Lower leg skin (tissue), 4 donors: ENCODE results near the gene URI1. TPM values are rescaled to one million over a fixed set of nuclear protein-coding genes. Genes with fewer than 3 reads are reported as not detected.

ENCODE experiments used
- DNase-seq, 2 donors: peaks; one replicate each; pipeline ENCODE4 v3.0.0-alpha.2; 2019; ENCODE audit warnings: low spot score in 2 of 2
- H3K4me3 ChIP-seq: fragments of 200-600 bp; sonication (generic); 2 replicates; pipeline ENCODE4 v1.5.1; 2017; ENCODE audit warnings: mild to moderate bottlenecking, low read depth; ENCODE audit not compliant: poor library complexity, severe bottlenecking
- CTCF ChIP-seq, 3 donors: fragments of 450-650 bp; IDR thresholded peaks; one replicate each; pipeline ENCODE4 v1.5.1; 2016; ENCODE audit warnings: antibody characterized with exemption in 3 of 3, mild to moderate bottlenecking in 3 of 3, moderate library complexity in 2 of 3
- POLR2A ChIP-seq, 2 donors: fragments of 450-650 bp; IDR thresholded peaks; one replicate each; pipeline ENCODE4 v1.6.1; 2016 to 2017; ENCODE audit warnings: antibody characterized with exemption in 2 of 2, mild to moderate bottlenecking in 1 of 2, moderate library complexity in 1 of 2
- WGBS, 2 donors: methylation state at CpG; one replicate each; pipeline ENCODE4 v1.1.5; 2018; 5-methylcytosine and 5-hydroxymethylcytosine counted together
- intact Hi-C: fragments of 100-400 bp; cut with DNase I; formaldehyde crosslinking; loops from one replicate; pipeline ENCODE4 v1.15.0; 2023; ENCODE audit warnings: low total_unique reads
- total RNA-seq, 4 donors: library from RNA; depleted of rRNA; stranded (reverse); fragments of >200 nt; gene quantifications; one replicate each; pipeline ENCODE4 v1.1.0, GENCODE V29; 2016

Gene URI1
- total RNA-seq, 4 donors from 2014 or later = 36.6 to 66.0 (median 53.9) TPM

- intact Hi-C loops = no loop called here
- DNase-seq = no peak
Observed at GRCh38 chr19:29934781-29935180, 7.3 kb upstream of the URI1 start.

DNA sequence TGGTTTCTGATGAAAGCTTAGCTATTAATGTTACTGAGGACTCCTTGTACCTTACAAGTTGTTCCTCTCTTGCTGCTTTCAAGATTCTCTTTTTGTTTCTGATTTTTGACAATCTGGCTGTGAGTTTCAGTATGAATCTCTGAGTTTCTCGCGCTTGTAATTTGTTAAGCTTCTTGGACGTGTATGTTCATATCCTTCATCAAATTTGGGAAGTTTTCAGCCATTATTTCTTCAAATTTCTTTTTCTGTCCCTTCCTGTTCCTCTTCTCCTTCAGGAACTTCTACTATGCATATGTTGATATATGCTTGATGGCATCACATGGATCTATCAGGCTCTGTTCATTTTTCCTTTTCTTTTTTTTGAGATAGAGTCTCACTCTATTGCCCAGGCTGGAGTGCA, 5.6 kb upstream of the URI1 start:
- intact Hi-C loops = no loop called here
- 96 to 98% methylated on average over 3 of the region's 3 CpGs for WGBS, 2 donors
- no peak for TF ChIP-seq CTCF (IDR thresholded peaks at IDR 0.05)
- no peak for DNase-seq
- H3K4me3 ChIP-seq = no peak overlapping the region

More at GRCh38 chr19:29934781-29935180, 7.3 kb upstream of the URI1 start:
- H3K4me3 ChIP-seq = no peak overlapping the region
- 94 to 97% methylated on average over 1 of the region's 1 CpG for WGBS, 2 donors
- no peak for TF ChIP-seq POLR2A (IDR thresholded peaks at IDR 0.05)
- TF ChIP-seq CTCF (IDR thresholded peaks at IDR 0.05) = no peak

DNA sequence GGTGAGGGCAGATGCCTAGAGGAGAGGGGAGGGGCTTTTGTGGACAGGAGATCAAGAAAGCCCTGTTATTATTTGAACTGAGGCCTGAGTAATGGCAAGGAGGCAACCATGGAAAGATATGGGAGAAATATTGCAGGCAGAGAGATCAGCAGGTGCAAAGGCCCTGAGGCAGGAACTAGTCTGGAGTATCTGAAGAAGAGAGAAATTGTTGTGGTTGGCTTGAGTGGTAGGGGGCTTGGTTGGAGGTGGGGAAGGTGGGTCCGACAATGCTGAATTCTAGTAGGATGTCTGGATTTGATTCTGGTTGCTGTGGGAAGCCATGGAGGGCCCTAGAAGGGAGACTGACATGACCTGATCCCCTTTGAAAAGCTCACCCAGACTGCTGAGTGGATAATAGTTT, 2.4 kb upstream of the URI1 start:
- WGBS, 2 donors = 90 to 92% methylated on average over 1 of the region's 1 CpG
- TF ChIP-seq CTCF (IDR thresholded peaks at IDR 0.05) (no peak), POLR2A (IDR thresholded peaks at IDR 0.05) (no peak)
- no peak overlapping the region for H3K4me3 ChIP-seq
- DNase-seq = no peak
- intact Hi-C loops = no loop called here

DNA sequence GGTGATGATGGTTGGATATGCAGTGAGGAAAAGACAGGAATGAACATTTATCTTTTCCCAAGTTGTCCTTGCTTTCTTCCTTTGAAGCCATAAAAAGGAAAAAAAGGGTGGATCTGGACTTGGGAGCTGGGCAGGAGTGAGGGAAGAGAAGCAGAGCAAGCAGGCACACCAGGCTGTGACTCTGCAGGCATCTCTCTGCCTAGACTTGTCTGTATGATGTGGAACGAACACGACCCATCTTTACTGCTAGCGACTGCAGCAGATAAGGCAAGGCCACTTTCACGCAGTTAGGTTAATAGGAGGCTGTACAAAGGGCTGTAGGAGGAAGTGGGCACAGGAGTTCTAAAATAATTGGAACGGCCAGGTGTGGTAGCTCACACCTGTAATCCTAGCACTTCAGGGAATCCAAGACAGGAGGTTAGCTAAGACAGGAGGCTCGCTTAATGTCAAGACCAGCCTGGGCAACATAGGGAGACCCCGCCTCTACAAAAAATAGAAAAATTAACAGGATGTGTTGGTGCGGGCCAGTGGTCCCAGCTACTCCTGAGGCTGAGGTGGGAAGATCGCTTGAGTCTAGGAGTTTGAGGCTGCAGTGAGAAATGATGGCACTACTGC, 961 bp upstream of the URI1 start:
- TF ChIP-seq POLR2A (IDR thresholded peaks at IDR 0.05) = no peak
- no peak overlapping the region for H3K4me3 ChIP-seq
- intact Hi-C loops = no loop called here
- 66 to 81% methylated on average over 9 of the region's 9 CpGs for WGBS, 2 donors
- no peak for DNase-seq

DNA sequence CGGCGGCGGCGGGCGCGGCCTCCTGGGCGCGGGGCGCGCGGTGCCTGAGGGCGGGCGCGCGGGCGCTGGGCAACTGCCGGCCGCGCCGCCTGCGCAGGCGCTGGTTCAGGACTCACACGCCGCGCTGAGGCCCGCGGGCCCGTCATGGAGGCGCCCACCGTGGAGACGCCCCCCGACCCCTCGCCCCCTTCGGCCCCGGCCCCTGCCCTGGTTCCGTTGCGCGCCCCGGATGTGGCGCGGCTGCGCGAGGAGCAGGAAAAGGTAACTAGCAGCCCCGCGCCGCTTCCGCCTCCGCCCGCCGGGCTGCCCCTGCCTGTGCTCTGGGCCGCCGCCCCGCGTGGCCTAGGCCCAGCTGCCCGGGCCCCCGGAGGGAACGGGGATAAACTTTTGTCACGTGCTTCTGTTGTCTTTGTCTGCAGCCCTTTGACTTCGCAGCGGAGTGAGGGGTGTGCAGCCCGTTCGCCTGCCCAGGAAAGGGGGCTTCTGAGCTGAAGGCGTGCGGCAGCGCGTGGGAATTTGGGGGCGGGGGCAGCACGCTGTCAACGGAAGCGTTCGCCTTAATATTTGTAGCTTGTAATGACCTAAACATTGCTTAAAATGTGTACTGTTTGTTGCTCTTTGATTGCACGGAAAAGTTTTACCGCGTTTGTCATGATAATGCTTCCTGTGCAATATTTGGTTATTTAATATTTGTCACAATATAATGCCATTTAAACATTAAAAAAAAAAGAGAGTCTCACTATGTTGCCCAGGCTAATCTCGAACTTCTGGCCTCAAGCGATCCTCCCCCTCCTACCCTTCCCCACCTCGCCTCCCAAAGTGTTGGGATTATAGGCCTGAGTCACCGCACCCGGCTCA, 594 bp downstream of the URI1 start:
- no peak for TF ChIP-seq CTCF (IDR thresholded peaks at IDR 0.05)
- TF ChIP-seq POLR2A (IDR thresholded peaks at IDR 0.05) = no peak
- WGBS, 2 donors = 0 to 3% methylated on average over 22 to 53 of the region's 79 CpGs
- peak overlapping the region; percentile 85 for H3K4me3 ChIP-seq
- peak in 1 of 2 donors; percentile 89 for DNase-seq
- intact Hi-C loops = no loop called here

DNA sequence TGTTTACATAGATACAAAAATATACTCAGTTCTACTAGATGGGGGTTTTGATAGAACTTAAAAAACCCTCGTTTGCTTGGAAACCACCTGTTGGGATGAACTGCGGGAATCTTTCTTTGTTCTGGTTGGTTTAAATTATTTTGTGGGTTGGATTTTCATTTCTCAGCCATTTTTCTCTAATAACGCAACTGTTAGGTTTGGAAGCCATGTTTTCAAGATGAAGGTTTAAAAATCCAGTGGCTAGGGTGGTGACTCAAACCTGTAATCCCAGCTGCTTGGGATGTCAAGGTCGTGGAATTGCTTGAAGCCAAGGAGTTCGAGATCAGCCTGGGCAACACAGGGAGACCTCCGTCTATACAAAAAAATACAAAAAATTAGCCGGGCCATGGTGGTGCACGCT, 1.6 kb downstream of the URI1 start:
- DNase-seq = no peak
- intact Hi-C loops = no loop called here
- TF ChIP-seq CTCF (IDR thresholded peaks at IDR 0.05) (no peak), POLR2A (IDR thresholded peaks at IDR 0.05) (no peak)
- 57 to 60% methylated on average over 8 of the region's 8 CpGs for WGBS, 2 donors
- H3K4me3 ChIP-seq = no peak overlapping the region
